ENCODE measurements around the gene NR3C2. TPM values are rescaled to one million over a fixed set of nuclear protein-coding genes. Genes with fewer than 3 reads are reported as not detected.

NR3C2 gene
- polyA plus RNA-seq, 1 donor from 2014 or later, result 0.06 TPM

- Histone ChIP-seq H3K36me3 (ENCODE audit: insufficient read depth, low read length) (no peaks in the 10 kb centered on the region), H3K9me2 (ENCODE audit: insufficient read depth, low read length) (no peaks in the 10 kb centered on the region), H3K9ac (ENCODE audit: low read length) (no peak overlapping the region), H3F3A (ENCODE audit: insufficient read depth, low read length, poor library complexity, severe bottlenecking) (no peaks in the 10 kb centered on the region), H3K79me2 (replicated peaks; ENCODE audit: insufficient read depth, low read length) (no peaks in the 10 kb centered on the region), H3K4me2 (ENCODE audit: low read length) (no peak overlapping the region), H3K27ac (ENCODE audit: low read length) (no peak overlapping the region), H3K27me3 (ENCODE audit: insufficient read depth, low read depth, low read length) (no peaks in the 10 kb centered on the region), H2AFZ (ENCODE audit: low read depth, low read length) (no peak overlapping the region), H3K4me3 (ENCODE audit: low read length) (no peak overlapping the region), H4K20me1 (ENCODE audit: insufficient read depth) (no peaks in the 10 kb centered on the region), H3K9me3 (ENCODE audit: low read length) (no peaks in the 10 kb centered on the region)
- no peak for TF ChIP-seq EP300 (conservative IDR thresholded peaks at IDR 0.05; ENCODE audit: poor library complexity, severe bottlenecking)
- TF ChIP-seq, protein P1, sequence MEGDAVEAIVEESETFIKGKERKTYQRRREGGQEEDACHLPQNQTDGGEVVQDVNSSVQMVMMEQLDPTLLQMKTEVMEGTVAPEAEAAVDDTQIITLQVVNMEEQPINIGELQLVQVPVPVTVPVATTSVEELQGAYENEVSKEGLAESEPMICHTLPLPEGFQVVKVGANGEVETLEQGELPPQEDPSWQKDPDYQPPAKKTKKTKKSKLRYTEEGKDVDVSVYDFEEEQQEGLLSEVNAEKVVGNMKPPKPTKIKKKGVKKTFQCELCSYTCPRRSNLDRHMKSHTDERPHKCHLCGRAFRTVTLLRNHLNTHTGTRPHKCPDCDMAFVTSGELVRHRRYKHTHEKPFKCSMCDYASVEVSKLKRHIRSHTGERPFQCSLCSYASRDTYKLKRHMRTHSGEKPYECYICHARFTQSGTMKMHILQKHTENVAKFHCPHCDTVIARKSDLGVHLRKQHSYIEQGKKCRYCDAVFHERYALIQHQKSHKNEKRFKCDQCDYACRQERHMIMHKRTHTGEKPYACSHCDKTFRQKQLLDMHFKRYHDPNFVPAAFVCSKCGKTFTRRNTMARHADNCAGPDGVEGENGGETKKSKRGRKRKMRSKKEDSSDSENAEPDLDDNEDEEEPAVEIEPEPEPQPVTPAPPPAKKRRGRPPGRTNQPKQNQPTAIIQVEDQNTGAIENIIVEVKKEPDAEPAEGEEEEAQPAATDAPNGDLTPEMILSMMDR (IDR thresholded peaks at IDR 0.05; ENCODE audit: poor library complexity, severe bottlenecking), result no peak
- no peak for TF ChIP-seq REST (IDR thresholded peaks at IDR 0.05; ENCODE audit: borderline replicate concordance)
- no peak for TF ChIP-seq POLR2AphosphoS5 (IDR thresholded peaks at IDR 0.05)
- no peak for TF ChIP-seq EZH2 (IDR thresholded peaks at IDR 0.05; ENCODE audit: borderline replicate concordance, insufficient read depth, low read length, poor library complexity, severe bottlenecking)
- no peak for TF ChIP-seq MXI1 (conservative IDR thresholded peaks at IDR 0.05; ENCODE audit: poor library complexity, severe bottlenecking)
- no peak for TF ChIP-seq TAF1 (IDR thresholded peaks at IDR 0.05; ENCODE audit: low read depth)
- TF ChIP-seq RAD21 (conservative IDR thresholded peaks at IDR 0.05), result no peak
- TF ChIP-seq SMC3 (conservative IDR thresholded peaks at IDR 0.05; ENCODE audit: poor library complexity), result no peak
Measured at GRCh38 chr4:148044089-148044911, 397.9 kb downstream of the NR3C2 start.

GRCh38 chr4:148041606-148042329 lies 400.4 kb downstream of the NR3C2 start:
- TF ChIP-seq SMC3 (conservative IDR thresholded peaks at IDR 0.05; ENCODE audit: poor library complexity) (no peak), EZH2 (IDR thresholded peaks at IDR 0.05; ENCODE audit: borderline replicate concordance, insufficient read depth, low read length, poor library complexity, severe bottlenecking) (no peak), MXI1 (conservative IDR thresholded peaks at IDR 0.05; ENCODE audit: poor library complexity, severe bottlenecking) (no peak), EP300 (conservative IDR thresholded peaks at IDR 0.05; ENCODE audit: poor library complexity, severe bottlenecking) (no peak), TAF1 (IDR thresholded peaks at IDR 0.05; ENCODE audit: low read depth) (no peak), REST (IDR thresholded peaks at IDR 0.05; ENCODE audit: borderline replicate concordance) (no peak), POLR2AphosphoS5 (IDR thresholded peaks at IDR 0.05) (no peak), RAD21 (conservative IDR thresholded peaks at IDR 0.05) (no peak)
- TF ChIP-seq, protein P1 (IDR thresholded peaks at IDR 0.05; ENCODE audit: poor library complexity, severe bottlenecking), result no peak
- Histone ChIP-seq H3K79me2 (replicated peaks; ENCODE audit: insufficient read depth, low read length) (no peaks in the 10 kb centered on the region), H3K4me2 (ENCODE audit: low read length) (no peak overlapping the region), H2AFZ (ENCODE audit: low read depth, low read length) (no peak overlapping the region), H3K27me3 (ENCODE audit: insufficient read depth, low read depth, low read length) (no peaks in the 10 kb centered on the region), H3K4me3 (ENCODE audit: low read length) (no peak overlapping the region), H3K27ac (ENCODE audit: low read length) (no peak overlapping the region), H3K9me3 (ENCODE audit: low read length) (no peaks in the 10 kb centered on the region), H3K9ac (ENCODE audit: low read length) (no peak overlapping the region), H3K9me2 (ENCODE audit: insufficient read depth, low read length) (no peaks in the 10 kb centered on the region), H4K20me1 (ENCODE audit: insufficient read depth) (no peaks in the 10 kb centered on the region), H3F3A (ENCODE audit: insufficient read depth, low read length, poor library complexity, severe bottlenecking) (no peaks in the 10 kb centered on the region), H3K36me3 (ENCODE audit: insufficient read depth, low read length) (no peaks in the 10 kb centered on the region)

Data from neural cell (in vitro differentiated cells).